Limb (tissue), 2 donors: ENCODE data around the gene ZDHHC9.

Experiments
- DNase-seq, 2 donors: peaks; one replicate each; pipeline ENCODE4 v3.0.0-alpha.2; 2016; ENCODE audit errors: extremely low spot score in 2 of 2

Gene ZDHHC9

DNA sequence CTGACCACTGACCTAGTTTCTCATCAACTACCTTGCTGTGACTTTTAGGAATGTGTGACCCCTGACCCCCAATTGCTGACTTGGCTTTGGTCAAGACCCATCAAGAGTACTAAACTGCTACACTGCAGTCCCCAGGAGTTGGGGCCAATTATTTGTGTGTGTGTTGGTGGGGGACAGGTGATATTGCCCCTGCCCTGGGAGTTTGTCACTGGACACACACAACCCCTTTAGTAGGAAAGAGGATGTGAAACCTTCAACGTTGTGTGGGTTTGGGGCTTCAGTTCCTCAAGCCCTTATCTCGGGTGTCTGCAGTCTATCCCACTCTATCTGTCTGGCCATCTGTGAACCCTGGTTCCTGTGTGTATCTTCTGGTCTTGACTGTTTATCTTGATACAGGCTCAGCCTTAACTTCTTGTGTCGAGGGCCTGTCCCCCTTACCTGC lies 57.5 kb downstream of the ZDHHC9 start:
- no peak for DNase-seq

DNA sequence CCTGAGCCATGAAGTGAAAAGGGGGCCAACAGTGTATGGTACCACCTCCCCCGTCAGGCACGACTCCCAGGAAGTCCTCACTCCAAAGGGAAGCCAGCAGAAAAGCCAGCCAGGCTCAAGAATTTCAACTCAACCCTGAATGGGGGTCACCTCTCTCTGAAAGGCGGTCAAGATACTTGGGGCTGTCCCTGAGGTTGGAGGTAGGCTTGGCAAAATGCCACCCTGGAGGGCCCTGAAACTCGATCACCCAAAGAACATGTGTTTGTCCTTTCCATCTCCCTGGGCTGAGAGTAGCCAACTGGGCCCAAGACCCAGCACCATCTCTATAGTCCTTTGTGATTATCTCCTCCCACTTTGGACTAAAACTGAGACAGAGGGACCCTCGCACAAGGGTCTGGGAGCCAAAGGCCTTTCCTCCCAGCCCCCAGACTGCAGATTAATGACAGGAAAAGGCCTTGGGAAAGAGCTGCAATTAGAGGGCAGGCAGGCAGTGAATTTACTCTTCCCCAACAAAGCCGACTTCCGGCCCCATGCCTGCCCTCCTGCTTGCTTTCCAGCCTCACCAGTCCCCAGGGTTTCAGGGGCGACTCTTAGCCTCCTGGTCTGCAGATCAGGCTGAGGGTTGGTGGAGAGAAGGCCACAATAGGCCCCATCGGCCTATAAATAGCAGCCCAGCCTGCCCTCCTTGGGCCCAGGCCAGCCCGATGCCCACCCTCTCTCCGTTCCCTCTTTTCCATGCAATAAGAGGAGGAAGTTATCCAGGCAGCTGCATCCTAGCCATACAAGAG lies 58.3 kb downstream of the ZDHHC9 start:
- no peak for DNase-seq

DNA sequence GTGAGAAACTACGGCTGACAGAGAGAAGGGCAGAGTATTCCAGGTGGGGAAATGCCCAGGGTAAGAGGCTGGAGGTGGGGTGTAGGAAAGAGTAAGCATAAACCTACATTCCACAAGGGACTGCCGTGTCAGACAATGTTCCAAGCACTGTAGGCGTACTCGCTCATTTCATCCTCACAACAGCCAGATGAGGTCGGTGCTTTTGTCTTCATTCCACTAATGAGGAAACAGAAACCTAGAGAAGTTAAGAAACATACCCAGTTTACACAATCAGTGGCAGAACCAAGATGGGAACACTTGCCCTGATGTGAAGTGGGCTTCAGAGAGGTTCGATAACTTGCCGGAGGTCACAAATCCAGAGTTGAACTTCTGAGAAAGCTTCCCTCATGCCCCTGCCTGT lies 59.3 kb downstream of the ZDHHC9 start:
- DNase-seq, result no peak

DNA sequence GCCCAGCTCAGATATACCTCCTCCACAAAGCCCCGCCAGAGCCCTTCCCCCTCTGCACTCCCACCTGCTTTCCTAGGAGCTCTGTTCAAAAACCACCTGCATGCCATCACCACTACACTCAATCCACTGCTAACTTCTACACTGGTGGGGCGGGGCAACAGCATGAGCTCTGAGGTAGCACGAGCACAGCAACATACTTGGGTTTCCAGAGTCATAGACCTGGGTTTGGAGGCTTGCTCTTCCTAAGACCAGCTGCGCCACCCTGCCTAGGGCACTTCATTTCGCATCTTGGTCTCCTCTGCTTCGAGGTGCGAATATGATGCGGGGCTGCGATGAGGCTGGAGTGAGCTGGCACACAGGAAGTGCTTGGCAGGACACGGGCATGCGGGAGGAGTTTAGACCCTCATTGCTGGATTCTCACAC lies 60.4 kb downstream of the ZDHHC9 start:
- DNase-seq, result no peak

DNA sequence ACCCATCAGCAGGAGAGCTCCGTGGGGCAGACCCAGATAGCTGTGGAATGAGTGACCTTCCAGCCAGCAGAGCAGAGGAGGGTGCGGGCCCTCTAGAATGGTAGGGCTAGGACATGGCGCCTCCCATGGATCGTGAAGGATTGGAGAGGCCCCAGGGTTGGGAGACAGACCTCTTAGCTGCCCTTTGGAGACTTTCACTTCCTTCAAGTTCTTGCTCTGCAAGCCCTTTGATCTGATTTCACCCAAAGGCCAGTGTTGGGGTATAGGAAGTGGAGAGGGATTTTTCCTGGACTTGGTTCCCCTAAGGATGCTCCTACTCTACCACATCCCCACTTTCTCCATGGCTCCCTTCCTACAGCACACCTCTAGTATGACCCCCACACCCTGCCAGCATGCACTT lies 61.0 kb downstream of the ZDHHC9 start:
- DNase-seq, result no peak

DNA sequence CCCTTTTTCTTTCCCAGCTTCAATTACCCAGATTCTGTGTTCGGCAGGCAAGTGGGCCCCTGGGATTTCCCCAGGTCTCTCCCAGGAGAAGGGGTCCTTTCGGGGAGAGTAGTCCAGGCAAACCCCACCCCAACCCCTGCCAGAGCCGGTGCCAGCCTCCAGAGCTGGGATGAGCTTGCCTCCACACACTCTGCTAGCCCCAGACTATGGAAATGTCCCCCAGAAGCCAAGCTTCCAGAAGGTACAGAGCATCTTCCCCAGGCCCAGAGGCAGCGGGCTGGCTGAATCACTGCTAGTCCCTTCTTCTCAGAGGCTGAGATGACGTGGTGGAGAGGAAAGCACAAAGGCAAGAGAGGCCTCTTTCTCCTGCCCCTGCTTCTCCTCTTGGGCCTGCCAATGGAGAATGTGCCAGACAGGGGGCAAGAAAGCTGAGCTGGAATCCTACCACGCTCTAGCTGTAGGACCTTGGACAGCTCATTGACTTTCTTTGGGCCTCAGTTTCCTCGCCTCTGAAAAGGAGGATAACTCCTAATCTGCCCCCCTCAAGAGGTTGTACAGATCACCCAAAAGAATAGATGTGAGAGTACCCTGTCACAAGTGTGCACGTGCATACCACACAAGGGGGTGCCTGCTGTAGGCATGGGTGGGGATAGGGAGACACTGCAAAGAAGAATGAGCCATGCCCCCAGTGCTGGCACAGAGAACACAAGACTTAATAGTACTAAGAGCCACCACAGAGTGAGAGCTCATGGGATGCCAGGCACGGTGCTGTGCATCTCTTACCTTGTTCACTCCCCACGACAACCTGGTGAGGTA lies 61.8 kb downstream of the ZDHHC9 start:
- no peak for DNase-seq

DNA sequence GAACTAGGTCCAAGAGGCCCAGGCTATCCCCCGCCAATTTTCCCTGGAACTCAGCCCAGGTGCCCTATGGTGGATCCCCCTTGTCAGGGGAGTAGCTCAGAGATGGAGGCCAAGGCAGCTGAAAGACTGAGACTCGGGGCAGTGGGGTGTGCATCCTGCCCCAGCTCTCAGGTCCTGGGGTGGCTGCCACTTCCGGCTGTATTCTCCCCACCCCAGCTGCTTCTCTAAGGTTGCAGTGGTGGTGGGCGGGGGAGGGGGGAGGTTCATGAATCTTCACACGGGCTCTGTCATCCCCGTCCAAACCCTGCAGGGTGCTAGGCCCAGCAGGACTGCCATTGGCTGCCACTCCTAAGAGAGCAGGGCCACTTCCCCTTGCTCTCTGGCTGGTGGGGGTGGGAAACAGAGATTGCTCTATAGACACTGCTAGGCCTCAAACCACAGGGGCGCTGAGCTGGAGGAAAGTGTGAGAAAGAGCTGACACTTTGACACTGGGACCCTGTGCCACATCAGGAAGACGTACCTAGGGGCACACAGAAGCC lies 62.5 kb downstream of the ZDHHC9 start:
- DNase-seq, result no peak

DNA sequence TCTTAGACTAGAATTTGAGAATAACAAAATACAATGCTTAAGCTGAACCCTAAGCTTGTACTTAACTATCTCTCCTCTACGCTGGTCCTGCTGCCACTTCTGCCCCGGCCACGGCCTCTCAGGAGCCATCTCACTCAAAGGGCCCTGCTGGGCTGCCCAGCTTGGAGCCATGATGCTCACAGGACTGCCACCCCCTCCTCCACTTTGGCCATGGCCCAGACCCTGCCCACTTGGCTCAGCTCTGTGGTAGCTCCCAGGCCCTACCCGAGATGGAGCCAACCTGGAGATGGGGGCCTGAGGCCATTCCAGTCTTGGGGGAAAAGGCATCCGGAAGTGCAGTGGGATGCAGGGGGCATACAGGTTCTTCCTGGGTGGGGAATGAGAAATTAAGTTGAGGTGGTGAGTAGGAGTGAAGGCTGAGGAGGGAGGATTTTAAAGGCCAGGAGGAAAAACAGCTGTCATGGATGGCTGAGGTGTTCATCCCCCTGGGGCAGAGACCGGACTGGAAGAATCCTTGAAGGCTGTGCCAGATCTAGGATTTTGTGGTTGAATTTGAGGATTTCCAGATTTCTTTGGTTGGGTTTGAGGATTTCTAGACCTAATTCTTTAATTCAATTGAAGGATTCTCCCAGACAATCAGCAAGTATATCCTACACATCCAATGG lies 63.1 kb downstream of the ZDHHC9 start:
- DNase-seq, result no peak

DNA sequence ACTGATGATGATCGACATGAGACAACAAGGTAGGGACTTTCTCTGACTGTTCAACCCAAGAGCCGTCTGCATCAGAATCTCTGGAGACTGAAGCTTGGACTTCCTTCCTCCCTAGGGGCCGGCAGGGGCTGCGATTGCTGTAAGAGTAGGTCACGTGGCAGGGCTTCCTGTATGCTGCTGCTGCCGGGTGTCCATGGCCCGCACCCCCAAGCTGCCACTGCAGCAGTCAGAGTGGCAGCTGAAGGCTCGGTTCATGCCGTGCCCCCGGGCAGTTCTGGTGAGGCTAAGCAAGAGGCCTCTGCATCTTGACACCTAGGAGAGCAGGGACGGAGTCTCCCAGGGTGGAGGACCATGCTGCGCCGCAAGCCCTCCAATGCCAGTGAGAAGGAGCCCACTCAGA lies 63.9 kb downstream of the ZDHHC9 start, which contains the start of gene SASH3:
Gene SASH3, plus strand, starts transcription at position 203 of the 400 bp plus-strand sequence. Its CDS starts 149 bp downstream, at position 352.
- no peak for DNase-seq

DNA sequence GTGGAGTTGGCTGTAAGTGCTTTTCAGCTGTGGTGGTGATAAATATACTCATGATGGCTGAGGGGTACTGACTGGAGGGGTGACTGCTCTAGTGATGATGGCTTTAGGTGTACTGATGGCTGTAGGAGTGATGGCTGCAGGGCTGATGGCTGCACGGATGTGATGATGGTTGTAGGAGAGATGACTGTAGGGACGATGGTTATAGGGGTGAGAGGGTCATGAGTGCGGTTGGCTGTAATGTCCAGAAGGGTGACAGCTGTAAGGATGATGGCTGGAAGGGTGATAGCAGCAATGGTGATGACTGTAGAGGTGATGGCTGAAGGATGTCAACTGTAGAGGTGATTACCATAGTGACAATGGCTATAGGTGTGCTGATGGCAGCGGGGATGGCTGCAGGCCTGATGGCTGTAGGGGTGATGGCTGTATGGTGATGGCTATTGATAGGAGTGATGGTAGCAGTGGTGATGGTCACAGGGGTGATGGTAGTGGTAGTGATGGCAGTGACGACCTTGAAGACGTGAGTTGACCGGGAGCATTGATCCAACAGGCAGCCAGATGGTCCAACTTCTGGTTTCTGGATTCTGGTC lies 64.5 kb downstream of the ZDHHC9 start:
- DNase-seq, result no peak

DNA sequence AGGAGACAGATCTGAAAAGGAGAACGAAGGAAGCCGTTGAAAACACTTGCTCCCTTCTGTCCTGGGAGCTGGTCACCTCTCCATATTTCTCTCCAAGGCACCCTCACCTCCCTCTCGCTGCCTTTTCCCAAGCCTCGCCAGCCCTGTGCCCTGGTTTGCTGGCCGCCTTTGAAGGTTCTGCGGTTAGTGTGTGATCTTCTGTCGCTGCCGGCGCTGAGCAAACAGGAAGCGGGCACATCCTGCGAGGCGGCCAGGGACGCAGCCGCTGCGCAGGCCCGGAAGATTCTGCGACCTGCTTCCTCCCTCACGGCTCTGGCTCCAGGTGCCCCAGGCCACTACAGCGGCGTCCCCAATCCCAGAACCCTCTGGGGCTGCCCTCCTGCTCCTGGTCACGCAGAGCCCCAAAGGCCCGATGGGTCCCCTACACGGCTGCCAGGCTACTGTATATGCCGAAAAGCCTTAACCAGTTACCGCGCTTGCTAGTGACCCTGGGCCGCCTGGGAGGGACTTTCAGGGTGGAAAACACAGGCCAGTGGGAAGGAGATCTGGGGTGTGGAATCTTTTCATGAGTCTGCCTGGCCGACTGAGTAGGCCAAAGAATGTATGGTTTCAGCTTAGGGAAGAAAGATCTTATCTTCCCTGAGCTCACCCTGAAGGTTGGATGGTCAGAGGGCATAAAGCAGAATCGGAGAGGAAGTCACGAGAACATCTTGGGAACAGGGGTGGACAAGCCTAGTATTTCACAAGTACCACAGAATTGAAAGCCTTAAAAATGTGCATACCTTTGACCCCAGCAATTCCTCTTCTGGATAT lies 66.3 kb downstream of the ZDHHC9 start:
- DNase-seq, result no peak

DNA sequence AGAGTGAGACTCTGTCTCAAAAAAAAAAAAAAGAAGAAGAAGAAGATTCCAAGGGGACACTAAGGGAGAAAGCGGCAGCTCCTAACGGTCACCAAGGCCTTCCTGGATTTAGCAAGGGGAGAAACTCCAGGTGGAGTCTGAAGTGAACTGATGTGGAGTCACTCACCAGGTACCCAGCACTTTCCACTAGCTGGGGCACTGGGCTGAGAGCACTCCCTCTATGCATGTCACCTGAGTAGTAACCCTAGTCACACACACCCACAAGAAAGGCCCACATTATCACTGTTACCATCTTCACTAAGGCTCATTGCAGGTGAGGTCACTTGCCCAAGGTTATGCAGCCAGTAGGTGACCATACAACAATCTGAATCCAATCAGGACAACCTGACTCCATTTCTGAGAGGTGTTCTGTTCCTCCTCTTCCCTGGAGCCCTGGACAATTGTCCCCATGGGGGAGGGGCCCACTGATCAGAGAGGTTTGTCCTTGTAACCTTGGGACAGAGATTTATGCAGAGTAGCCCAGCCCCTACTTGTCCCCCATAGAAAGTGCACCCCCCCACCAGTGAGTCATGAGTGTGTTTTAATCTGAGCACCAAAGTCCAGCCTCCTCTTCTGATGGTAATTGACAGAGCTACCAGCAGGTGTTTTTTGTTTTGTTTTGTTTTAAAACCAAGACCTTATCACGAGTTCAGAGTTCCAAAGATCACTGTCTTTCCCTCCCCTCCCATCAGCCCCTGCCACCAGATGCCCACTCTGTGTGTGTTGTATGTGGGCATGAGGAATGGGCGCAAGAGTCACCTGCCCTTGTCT lies 69.8 kb downstream of the ZDHHC9 start:
- no peak for DNase-seq

DNA sequence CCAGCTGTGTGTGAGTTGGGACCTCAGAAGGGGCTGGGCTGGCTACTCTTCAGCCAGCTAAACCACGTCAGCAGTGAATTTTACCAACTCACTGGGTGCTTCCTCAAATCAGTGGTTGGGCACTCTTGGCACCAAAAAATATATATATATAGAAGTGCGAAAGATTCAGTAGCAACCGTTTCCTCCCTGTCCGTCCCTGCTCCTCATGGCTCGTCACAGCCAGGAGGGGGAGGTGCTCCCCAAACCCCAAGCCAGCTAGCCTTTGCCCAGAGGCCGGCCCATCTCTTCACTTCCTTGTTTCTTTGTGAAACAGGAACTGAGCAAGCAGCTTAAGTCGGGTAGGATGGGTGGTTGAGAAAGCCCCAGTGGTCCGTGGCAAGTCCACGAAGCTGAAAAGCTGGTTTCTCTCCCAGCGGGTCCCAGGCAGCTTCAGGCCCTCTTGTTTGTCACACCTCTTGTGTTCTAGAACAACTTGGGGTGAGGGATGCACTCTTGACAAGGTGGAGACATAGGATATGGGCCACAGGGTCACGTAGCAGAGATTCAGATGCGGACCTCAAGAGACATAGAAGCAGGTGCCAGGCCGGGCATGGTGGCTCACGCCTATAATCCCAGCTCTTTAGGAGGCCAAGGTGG lies 70.8 kb downstream of the ZDHHC9 start:
- DNase-seq, result no peak

DNA sequence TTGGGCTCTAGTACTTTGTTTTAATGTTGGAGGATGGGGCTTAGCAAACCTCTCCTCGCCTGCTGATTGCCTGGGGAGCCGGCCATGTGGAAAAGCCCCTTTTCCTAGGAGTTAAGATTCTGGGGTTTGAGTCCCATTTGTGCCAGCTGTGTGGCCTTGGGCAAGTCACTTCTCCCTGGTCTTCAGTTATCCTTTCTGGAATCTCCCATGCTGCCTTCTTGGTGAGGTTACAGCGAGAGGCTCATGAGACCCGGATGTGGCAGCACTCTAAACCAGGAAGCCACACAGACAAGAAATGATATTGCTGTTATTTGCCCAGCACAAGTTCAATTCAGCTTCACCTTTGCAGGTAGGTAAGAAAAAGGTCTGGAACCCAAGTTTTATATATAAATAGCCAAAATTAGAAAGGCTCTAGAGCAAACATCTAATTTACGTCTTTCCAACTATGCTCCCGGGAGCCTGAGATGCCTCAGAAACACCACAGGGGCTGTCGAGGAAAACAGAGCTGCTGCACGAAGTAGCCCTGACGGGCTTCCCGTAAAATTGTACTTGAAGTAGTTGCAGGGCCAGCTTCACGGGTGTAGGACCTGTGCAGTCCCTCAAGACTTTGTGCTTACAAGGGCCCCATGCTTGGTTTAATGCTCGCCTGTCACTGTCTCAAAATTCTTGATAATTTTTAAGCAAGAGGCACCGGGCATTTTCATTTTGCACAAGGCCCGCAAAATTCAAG lies 72.3 kb downstream of the ZDHHC9 start:
- no peak for DNase-seq

DNA sequence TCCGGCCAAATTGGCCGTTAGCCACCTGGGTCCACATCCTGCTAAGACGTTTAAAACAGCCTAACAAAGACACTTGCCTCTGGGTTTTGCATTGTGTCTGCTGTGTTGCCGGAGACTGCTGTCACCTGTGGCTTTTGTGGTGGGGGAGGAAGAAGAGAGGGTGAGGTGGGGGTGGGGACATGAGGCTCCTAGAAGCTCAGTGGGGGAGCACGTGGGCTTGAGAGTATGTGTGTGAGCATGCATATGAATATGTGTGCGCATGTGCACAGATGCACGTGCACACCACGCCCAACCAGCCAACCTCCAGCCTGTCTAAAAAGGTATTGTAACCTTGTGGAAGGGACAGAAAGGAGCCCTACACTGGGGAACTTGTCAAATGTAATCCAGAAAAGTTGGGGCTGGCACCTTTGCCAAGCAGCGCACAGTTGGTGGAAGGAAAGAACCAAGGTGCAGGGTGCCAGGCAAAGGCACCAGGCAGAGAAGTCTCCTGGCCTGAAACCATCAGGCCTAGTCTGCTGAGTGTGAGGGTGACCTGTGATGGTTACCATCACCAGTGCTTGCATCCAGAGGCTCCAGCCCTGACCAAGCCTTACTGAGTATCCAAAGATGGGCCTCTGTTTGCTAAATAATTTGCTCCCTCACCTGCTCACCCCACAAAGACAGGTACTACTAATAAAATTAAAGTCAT lies 74.1 kb downstream of the ZDHHC9 start:
- DNase-seq, result no peak

DNA sequence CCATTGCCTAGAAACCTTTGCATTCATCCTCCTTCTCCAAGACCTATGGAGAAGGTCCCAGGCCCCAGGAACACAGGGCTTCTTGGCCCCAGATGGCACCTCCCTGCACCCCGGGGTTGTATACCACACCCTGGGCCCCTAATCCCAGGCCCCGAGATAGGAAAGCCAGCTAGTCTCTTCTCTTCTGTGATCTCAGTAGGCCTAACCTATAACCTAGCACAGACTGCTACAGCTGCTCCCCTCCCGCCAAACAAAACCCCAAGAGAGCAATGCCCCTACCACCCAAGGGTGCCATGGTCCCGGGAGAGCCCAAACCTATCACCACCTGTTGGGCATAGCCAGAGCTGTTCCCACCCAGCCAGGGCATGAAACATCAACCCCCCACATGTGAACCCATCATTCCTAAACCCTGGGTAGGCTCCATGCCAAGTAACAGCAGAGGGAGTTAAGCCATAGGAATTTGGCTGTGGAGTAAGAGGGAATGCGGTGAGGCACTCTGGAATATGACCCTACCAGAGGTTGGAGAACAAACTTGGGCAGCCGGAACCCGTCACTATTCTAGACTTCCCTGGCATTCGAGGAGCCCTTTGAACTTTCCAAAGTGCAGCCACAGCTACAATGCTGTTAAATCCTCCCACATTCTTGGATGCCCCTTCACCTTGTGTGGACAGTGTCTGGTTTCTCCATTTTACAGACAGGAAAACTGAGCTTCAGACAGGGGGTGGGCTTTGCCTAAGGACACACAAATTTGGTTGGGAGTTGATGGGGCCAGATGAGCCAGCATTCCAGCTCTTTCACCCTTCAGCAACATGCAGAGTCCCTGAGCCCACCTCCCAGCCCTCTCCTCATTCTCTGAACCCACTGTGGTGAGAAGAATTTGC lies 74.9 kb downstream of the ZDHHC9 start:
- no peak for DNase-seq

DNA sequence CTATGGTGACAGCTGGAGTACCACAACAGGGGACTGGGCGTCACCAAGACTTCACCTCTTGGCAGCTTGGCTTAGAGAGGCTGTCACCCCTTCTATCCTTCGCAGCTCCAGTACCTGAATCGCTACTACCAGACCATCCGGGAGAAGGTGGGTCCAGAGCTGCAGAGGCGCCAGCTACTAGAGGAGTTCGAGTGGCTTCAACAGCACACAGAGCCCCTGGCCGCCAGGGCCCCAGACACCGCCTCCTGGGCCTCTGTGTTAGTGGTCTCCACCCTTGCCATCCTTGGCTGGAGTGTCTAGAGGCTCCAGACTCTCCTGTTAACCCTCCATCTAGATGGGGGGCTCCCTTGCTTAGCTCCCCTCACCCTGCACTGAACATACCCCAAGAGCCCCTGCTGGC lies 75.5 kb downstream of the ZDHHC9 start:
- no peak for DNase-seq
